Suppressor macrophage (primary cell): ENCODE data around the gene PSTPIP2.
A peak's percentile ranks its signal among the peaks of the same experiment; 100 is the strongest.
"Not testable (repeated sequence)": the region's sequence is repeated elsewhere in the genome, so short reads cannot be mapped to it uniquely, and the experiment has no call there.

Source experiments
- DNase-seq, 4 experiments: peaks; one replicate each; pipeline ENCODE4 v3.0.0-alpha.2; 2020 to 2022

Gene PSTPIP2

GRCh38 chr18:45981821-45982220, 90.2 kb downstream of the PSTPIP2 start:
- no peak for DNase-seq

GRCh38 chr18:45980229-45980628, 91.8 kb downstream of the PSTPIP2 start:
- DNase-seq, result no peak

- DNase-seq, result peak in 1 of 4 experiments; percentile 5
Observed at GRCh38 chr18:45978084-45978483, 94.0 kb downstream of the PSTPIP2 start.

- DNase-seq, result no peak
Observed at GRCh38 chr18:45976974-45977373, 95.1 kb downstream of the PSTPIP2 start.

- no peak for DNase-seq
Observed at GRCh38 chr18:45976566-45976965, 95.5 kb downstream of the PSTPIP2 start.

- peak; percentile 83 to 90 (median 87) for DNase-seq
Observed at GRCh38 chr18:45974088-45974536, 97.9 kb downstream of the PSTPIP2 start.

DNA sequence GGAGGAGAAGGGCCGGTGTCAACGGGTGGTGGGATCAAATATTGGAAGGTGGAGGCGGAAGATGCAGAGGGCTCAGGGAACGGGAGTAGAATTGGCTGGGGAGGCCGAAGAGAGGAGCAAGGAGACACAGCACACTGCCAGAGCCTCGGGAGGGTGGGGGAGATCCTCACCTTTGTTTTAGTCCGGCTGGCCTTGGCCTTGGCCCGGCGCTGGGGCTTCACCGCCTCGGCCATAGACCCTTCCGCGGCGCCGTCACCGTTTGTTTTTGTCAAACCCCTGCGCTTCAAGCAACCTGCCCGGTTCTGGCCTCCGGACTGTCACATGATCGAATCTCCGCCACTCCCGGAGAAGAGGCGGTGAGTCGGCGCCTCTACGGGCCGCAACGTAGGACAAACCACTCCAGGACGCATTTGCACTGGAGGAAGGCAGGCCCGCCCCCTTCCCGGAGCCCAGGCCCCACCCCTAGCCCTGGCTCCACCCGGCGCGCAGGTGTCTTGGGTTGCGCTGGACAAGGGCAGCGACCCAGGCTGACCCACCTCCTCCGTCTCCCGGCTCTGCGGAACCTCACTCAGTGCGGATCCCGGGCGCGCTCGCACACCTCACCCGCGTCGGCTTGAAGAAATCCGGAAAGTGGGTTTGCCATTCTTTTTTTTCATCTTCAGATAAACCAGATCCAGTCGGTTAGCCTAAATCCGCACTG, 104.9 kb downstream of the PSTPIP2 start, which contains the start of gene EPG5:
TSS of gene EPG5 (minus strand) at position 323 of the 700 bp plus-strand sequence. CDS start at position 233, 90 bp downstream.
- peak; percentile 92 to 96 (median 96) for DNase-seq

- DNase-seq, result not testable (repeated sequence)
Observed at GRCh38 chr18:45964913-45965312, 107.1 kb downstream of the PSTPIP2 start.

- DNase-seq, result peak in 1 of 4 experiments; percentile 8
Observed at GRCh38 chr18:45962866-45963265, 109.2 kb downstream of the PSTPIP2 start.

DNA sequence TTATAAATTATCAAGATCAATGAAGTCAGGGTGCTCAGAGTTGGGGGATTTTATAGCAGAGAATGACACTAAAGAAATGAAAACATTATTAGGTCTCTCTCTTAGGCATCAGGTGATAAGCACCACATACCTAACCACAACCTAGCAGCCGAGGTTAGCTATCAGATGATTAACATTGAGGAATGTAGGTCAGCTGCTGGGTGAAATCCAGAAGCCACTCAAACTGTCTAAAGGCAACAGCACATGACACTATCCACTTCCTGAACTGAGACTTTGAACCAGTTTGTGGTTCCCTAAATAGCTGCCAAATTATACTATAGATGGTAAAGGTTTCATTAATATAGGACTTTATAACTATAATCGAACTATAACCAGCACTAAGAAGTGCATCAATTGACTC, 109.6 kb downstream of the PSTPIP2 start:
- peak; percentile 58 to 81 (median 70) for DNase-seq

- not testable (repeated sequence) for DNase-seq
Observed at GRCh38 chr18:45959484-45959883, 112.6 kb downstream of the PSTPIP2 start.

- no peak for DNase-seq
Observed at GRCh38 chr18:45958730-45959129, 113.3 kb downstream of the PSTPIP2 start.

GRCh38 chr18:45958027-45958426, 114.0 kb downstream of the PSTPIP2 start:
- peak in 2 of 4 experiments; percentile 27 to 28 for DNase-seq

GRCh38 chr18:45957100-45957499, 115.0 kb downstream of the PSTPIP2 start:
- DNase-seq, result no peak

GRCh38 chr18:45954070-45954934, 117.8 kb downstream of the PSTPIP2 start:
- DNase-seq, result no peak

DNA sequence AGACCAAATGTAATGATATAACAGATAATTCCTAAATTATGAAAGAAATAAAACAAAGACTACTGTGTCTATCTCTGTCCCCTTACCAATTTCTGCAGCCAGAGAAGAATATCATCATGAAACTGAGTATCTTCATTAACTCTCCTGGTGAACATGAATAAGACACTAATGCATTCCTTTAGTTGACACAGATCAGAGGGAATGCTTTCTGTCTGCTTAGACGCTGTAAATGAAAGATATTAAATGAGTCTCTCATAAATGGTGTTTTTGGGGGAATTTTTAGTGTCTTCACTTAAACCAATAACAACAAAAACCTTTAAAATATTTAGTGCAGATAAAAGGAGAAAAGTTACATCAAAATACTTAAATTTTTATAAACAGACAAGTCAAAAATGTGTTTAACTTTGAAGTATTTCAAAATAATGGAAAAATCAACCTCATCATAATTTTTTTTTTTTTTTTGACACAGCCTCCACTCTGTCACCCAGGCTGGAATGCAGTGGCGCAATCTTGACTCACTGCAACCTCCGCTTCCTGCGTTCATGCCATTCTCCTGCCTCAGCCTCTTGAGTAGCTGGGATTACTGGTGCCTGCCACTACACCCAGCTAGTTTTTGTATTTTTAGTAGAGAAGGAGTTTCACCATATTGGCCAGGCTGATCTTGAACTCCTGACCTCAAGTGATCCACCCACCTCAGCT, 120.9 kb downstream of the PSTPIP2 start:
- DNase-seq, result peak; percentile 69 to 82 (median 76)

DNA sequence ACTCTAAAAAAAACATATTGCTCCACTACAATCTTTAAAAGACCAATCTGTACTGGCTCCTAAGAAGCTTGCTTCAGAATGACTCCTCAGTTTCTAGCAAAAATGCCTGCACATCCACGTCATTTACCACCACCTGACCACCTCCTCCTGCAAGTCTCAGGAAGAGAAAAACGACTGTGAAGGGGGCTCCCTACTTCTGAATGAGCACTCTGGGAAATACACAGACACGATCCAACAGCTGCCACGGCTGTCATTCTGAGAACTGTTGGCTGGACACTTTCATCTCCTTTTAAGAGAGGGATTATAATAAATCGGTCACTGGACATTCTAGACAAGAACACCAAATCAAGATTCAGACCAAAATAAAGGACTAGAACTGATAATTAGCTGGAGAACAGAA, 126.4 kb downstream of the PSTPIP2 start:
- no peak for DNase-seq

- no peak for DNase-seq
Observed at GRCh38 chr18:45940724-45941123, 131.3 kb downstream of the PSTPIP2 start.

GRCh38 chr18:45939236-45939635, 132.8 kb downstream of the PSTPIP2 start:
- DNase-seq, result no peak

DNA sequence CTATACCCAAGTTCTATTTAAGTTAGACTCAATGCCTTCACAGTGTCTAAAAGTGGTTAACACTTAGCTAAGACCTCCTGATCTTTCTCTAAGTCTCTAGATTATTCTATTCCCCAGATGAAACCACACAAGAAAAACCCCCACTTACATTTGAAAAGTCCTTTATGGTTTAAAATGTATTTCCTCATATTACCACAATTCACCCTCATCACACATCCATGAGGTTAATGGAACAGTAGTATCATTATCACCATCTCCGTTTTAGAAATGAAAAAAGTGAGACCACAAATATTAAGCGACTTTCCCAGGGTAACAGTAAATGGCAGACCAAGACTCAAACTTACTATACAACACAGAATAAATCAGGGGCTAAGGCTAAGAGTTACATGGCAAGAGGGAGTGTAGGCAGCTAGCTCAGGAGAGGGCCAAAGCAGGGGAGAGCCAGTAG, 133.5 kb downstream of the PSTPIP2 start:
- DNase-seq, result no peak

DNA sequence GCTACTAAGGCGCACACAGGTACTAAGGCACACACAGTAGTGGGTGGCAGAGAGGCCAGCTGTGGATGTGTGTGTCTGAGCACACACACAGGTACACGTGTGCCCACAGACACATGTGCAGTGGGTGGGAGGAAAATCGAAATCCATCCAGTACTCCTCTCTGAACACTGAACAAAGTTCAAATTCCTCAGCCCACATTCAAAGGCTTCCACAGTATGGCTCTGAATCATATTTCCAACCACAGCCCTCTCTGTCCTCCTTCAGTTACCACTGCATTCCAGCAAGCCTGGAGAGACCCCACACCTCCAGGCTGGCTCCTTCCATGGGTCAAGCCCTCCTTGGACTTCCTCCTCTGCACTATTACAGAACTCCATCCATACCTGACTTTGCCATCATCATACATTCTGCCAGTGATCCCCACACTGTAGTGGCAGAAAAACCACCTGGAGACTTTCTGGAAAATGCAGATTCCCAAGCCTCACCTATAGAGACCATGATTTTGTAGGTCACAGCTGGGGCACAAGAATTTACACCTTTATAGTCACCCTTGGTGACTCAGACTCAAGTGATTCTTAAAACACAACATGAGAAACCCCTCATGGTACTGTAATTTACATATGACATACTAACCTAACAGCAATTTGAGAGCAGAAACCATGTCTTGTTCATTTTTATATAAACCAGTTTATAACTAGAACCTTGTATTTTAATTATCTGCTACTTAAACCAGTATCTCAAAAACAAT, 136.3 kb downstream of the PSTPIP2 start:
- no peak for DNase-seq
